Osteoblast (primary cell): ENCODE measurements around the gene PDZD8. TPM values are rescaled to one million over a fixed set of nuclear protein-coding genes. Genes with fewer than 3 reads are reported as not detected.
A peak's percentile ranks its signal among the peaks of the same experiment; 100 is the strongest.

ENCODE experiments used
- DNase-seq: peaks from one replicate; pipeline ENCODE4 v3.0.0; 2011; ENCODE audit warnings: low spot score, mixed read lengths; ENCODE audit not compliant: insufficient read length; ENCODE audit errors: missing footprints
- H2AFZ ChIP-seq: 2 replicates; pipeline ENCODE4 v1.6.0; 2011; ENCODE audit warnings: mild to moderate bottlenecking, low read length
- H3K27ac ChIP-seq: 2 replicates; pipeline ENCODE4 v1.5.1; 2011; ENCODE audit warnings: mild to moderate bottlenecking, low read depth, low read length, moderate library complexity
- H3K27me3 ChIP-seq: 2 replicates; pipeline ENCODE4 v1.6.0; 2012; ENCODE audit warnings: mild to moderate bottlenecking, control low read depth, inconsistent platforms, low read length, moderate library complexity; ENCODE audit not compliant: insufficient read depth
- H3K36me3 ChIP-seq: 2 replicates; pipeline ENCODE4 v1.5.1; 2011; ENCODE audit warnings: mild to moderate bottlenecking, low read length, control low read depth, moderate library complexity; ENCODE audit not compliant: insufficient read depth
- H3K4me1 ChIP-seq: 2 replicates; pipeline ENCODE4 v1.5.1; 2011; ENCODE audit warnings: mild to moderate bottlenecking, low read length, control low read depth, moderate library complexity; ENCODE audit not compliant: insufficient read depth
- H3K4me2 ChIP-seq: 2 replicates; pipeline ENCODE4 v1.6.0; 2011; ENCODE audit warnings: mild to moderate bottlenecking, low read length; ENCODE audit not compliant: insufficient read depth
- H3K4me3 ChIP-seq: fragments of 200-600 bp; sonication (generic); 3 replicates; pipeline ENCODE4 v1.5.1; 2012; ENCODE audit warnings: mild to moderate bottlenecking, low read length, inconsistent platforms; ENCODE audit not compliant: insufficient read depth
- H3K79me2 ChIP-seq: 2 replicates; pipeline ENCODE4 v1.6.0; 2012; ENCODE audit warnings: mild to moderate bottlenecking, low read length, control low read depth, inconsistent platforms; ENCODE audit not compliant: insufficient read depth
- H3K9me3 ChIP-seq: 2 replicates; pipeline ENCODE4 v1.5.1; 2011; ENCODE audit warnings: low read depth, low read length, control low read depth
- H4K20me1 ChIP-seq: 2 replicates; pipeline ENCODE4 v1.6.0; 2012; ENCODE audit warnings: mild to moderate bottlenecking, low read length, control low read depth; ENCODE audit not compliant: insufficient read depth
- total RNA-seq: library from RNA; depleted of rRNA; stranded (reverse); fragments of >200 nt; gene quantifications from 2 replicates; pipeline ENCODE4 v1.2.3, GENCODE V29; 2012
- TF ChIP-seq, protein P1 (sequence below): IDR thresholded peaks from 2 replicates; pipeline ENCODE4 v1.5.1; 2011; ENCODE audit warnings: mild to moderate bottlenecking, low read depth, low read length, moderate library complexity; ENCODE audit errors: extremely low read depth

Gene PDZD8, protein sequence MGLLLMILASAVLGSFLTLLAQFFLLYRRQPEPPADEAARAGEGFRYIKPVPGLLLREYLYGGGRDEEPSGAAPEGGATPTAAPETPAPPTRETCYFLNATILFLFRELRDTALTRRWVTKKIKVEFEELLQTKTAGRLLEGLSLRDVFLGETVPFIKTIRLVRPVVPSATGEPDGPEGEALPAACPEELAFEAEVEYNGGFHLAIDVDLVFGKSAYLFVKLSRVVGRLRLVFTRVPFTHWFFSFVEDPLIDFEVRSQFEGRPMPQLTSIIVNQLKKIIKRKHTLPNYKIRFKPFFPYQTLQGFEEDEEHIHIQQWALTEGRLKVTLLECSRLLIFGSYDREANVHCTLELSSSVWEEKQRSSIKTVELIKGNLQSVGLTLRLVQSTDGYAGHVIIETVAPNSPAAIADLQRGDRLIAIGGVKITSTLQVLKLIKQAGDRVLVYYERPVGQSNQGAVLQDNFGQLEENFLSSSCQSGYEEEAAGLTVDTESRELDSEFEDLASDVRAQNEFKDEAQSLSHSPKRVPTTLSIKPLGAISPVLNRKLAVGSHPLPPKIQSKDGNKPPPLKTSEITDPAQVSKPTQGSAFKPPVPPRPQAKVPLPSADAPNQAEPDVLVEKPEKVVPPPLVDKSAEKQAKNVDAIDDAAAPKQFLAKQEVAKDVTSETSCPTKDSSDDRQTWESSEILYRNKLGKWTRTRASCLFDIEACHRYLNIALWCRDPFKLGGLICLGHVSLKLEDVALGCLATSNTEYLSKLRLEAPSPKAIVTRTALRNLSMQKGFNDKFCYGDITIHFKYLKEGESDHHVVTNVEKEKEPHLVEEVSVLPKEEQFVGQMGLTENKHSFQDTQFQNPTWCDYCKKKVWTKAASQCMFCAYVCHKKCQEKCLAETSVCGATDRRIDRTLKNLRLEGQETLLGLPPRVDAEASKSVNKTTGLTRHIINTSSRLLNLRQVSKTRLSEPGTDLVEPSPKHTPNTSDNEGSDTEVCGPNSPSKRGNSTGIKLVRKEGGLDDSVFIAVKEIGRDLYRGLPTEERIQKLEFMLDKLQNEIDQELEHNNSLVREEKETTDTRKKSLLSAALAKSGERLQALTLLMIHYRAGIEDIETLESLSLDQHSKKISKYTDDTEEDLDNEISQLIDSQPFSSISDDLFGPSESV
- 35.8 and 38.3 TPM in 2 replicates for total RNA-seq

DNA sequence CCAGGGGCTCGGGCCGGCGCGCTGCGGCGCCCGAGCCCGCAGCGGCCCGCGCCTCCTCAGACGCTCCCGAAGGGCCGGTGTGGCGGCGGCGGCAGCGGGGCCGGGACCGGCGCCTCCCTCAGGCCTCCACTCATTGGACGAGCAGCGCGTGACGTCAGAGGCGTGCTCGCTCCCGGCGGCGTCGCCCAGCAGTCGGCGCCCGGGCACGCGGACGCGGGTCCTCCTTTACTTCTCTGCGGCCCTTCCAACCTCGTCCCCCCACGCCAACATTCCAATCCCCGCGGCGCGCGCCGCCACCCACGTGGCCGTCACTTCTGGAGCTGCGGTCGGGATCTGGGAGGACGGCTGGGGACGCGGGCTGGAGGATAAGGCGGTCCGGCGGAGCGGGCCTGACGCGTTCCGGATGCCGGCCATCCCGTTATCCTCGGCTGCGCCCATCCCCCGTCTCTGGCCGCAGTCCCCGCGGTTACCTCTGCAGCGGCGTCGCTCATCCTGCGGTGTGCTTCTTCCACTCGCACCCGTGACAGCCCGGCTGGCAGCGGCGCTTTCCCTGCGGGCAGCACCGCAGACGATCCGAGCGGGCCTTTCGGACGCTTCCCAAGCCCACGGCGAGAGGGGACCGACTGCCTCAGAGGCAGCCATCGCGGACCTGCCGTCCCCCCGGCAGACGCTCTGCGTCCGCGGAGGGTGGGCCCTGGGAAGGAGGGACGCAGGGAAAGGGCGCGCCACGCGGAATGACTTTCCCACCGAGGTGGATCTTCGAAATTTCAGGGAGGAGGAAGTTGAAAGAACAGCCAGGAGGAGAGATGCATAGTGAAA lies at the start of gene PDZD8:
PDZD8 (minus strand) TSS at position 81 of the 819 bp plus-strand sequence. CDS start 213 bp downstream, outside the sequence.
- peak within 1 kb of the TSS; percentile 89 for H3K4me3 ChIP-seq
- peak within 1 kb of the TSS; percentile 79 for H3K27ac ChIP-seq
- peak within 1 kb of the TSS; percentile 87 for H2AFZ ChIP-seq
- TF ChIP-seq, protein P1, sequence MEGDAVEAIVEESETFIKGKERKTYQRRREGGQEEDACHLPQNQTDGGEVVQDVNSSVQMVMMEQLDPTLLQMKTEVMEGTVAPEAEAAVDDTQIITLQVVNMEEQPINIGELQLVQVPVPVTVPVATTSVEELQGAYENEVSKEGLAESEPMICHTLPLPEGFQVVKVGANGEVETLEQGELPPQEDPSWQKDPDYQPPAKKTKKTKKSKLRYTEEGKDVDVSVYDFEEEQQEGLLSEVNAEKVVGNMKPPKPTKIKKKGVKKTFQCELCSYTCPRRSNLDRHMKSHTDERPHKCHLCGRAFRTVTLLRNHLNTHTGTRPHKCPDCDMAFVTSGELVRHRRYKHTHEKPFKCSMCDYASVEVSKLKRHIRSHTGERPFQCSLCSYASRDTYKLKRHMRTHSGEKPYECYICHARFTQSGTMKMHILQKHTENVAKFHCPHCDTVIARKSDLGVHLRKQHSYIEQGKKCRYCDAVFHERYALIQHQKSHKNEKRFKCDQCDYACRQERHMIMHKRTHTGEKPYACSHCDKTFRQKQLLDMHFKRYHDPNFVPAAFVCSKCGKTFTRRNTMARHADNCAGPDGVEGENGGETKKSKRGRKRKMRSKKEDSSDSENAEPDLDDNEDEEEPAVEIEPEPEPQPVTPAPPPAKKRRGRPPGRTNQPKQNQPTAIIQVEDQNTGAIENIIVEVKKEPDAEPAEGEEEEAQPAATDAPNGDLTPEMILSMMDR, result no peak
- DNase-seq, result peak; percentile 98
- H3K4me2 ChIP-seq, result peak within 1 kb of the TSS; percentile 93
- peaks cover 45% of the 10 kb centered on the region for H3K79me2 ChIP-seq
- H3K4me1 ChIP-seq, result peaks cover 23% of the 10 kb centered on the region
- peaks cover 33% of the 10 kb centered on the region for H3K27me3 ChIP-seq
- peaks cover 37% of the 10 kb centered on the region for H4K20me1 ChIP-seq
- H3K36me3 ChIP-seq, result no peaks in the 10 kb centered on the region
- H3K9me3 ChIP-seq, result no peaks in the 10 kb centered on the region

DNA sequence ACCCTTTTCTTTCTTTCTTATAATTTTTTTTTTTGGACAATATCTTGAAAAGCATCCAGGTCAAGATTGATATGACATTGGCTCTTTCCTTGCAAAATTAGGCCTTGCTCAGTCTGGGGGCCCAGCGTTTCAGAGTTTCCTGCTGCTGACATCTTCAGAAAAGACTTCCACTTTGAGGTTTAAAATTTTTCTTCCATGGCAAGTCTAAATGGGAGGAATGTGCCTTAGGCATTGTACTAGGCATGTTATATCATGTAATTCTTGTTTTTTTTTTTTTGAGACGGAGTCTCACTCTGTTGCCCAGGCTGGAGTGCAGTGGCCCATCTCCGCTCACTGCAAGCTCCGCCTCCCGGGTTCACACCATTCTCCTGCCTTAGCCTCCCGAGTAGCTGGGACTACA lies 48.9 kb upstream of the PDZD8 start:
- no peak for DNase-seq
- no peaks in the 10 kb centered on the region for H3K9me3 ChIP-seq
- H3K27me3 ChIP-seq, result peaks cover 10% of the 10 kb centered on the region
- H4K20me1 ChIP-seq, result no peaks in the 10 kb centered on the region
- TF ChIP-seq, protein P1, result no peak
- no peak overlapping the region for H3K4me2 ChIP-seq
- H3K36me3 ChIP-seq, result no peaks in the 10 kb centered on the region
- no peak overlapping the region for H3K4me3 ChIP-seq
- H3K27ac ChIP-seq, result no peak overlapping the region
- H2AFZ ChIP-seq, result no peak overlapping the region
- no peaks in the 10 kb centered on the region for H3K4me1 ChIP-seq
- H3K79me2 ChIP-seq, result no peaks in the 10 kb centered on the region

DNA sequence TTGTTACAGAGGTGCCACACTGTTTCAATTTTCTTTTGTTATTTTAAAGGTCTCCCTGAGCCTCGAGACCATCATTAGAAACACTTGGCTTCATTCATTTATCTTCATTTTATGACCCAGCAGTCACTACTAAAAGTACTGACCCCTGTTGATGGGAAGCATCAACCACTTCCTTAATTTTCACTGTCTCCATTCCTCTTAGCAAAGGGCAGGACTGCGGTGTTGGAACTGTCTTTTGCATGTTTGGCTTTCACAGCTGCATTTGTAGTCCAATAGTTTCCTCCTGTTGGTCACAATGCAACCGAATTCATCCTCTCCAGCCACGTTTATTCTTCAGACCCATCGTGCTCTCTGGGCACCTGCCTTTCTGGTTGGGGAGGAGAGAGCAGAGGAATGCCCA lies 46.7 kb upstream of the PDZD8 start:
- no peak overlapping the region for H2AFZ ChIP-seq
- no peak overlapping the region for H3K4me3 ChIP-seq
- no peak overlapping the region for H3K27ac ChIP-seq
- no peak for DNase-seq
- no peaks in the 10 kb centered on the region for H3K36me3 ChIP-seq
- TF ChIP-seq, protein P1, result no peak
- peaks cover 10% of the 10 kb centered on the region for H3K27me3 ChIP-seq
- H3K79me2 ChIP-seq, result no peaks in the 10 kb centered on the region
- H4K20me1 ChIP-seq, result no peaks in the 10 kb centered on the region
- H3K4me1 ChIP-seq, result no peaks in the 10 kb centered on the region
- no peak overlapping the region for H3K4me2 ChIP-seq
- H3K9me3 ChIP-seq, result no peaks in the 10 kb centered on the region
